GM21717 (cell line): ENCODE data around the gene LANCL2.
"Not testable (repeated sequence)": the region's sequence is repeated elsewhere in the genome, so short reads cannot be mapped to it uniquely, and the experiment has no call there.

Source experiments
- ATAC-seq: cut with Tn5 transposase; IDR thresholded peaks from one replicate; pipeline ENCODE4 v1.9.1; 2021; ENCODE audit warnings: mild to moderate bottlenecking, moderate library complexity; ENCODE audit not compliant: unreplicated experiment

The LANCL2 gene

GRCh38 chr7:55402506-55402905 lies 37.4 kb downstream of the LANCL2 start:
- not testable (repeated sequence) for ATAC-seq

GRCh38 chr7:55405856-55406541 lies 40.9 kb downstream of the LANCL2 start:
- no peak for ATAC-seq

DNA sequence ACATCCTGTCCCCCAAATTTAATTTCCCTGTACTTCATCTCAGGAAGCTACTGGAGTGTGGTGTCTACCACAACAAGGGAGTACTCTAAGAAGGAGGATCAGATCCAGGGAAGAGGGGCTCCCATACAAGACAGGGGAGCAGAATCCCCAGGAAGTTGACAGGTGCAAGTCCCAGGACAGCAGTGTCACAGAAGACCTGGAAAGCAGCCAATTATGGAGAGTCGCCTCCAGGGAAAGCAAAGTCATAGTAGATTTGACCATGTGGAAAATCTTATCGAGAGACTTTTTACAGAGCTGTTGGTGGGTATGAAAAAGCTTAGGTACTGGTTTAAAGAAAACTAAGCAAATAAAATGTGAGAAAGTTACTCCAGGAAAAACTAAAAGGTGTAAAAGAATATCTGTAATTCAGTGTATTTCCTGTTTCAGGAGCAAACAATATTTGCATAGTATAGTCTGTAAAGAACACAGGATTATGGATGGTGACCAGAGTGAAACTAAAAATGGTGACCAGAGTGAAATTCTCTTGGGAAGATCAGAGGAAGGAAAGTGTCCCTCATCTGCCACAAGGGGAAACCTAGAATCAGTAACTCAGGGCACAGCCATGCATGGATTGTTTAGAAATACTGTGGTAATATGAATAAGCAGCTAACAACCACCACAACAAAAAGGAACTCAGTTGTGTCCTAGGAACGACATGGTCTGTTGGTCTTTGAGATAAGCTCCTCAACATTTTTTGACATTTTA lies 44.5 kb downstream of the LANCL2 start:
- ATAC-seq, result no peak

GRCh38 chr7:55410667-55411239 lies 45.6 kb downstream of the LANCL2 start:
- ATAC-seq, result no peak

DNA sequence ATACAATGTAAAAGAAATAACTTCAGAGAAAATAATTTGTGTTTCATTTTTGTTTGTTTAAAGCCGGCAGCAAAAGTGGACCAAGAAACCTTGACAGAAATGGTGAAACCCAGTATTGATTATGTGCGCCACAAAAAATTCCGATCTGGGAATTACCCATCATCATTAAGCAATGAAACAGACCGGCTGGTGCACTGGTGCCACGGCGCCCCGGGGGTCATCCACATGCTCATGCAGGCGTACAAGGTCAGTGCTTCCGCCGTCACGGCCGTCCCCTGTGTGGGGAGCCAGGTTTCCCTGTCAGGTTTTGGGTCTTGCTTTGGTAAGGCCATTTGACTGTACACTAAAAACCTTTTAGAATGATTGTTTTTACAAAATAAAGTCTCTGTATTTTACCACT lies 46.7 kb downstream of the LANCL2 start:
- no peak for ATAC-seq

- no peak for ATAC-seq
Observed at GRCh38 chr7:55413442-55413841, 48.3 kb downstream of the LANCL2 start.

DNA sequence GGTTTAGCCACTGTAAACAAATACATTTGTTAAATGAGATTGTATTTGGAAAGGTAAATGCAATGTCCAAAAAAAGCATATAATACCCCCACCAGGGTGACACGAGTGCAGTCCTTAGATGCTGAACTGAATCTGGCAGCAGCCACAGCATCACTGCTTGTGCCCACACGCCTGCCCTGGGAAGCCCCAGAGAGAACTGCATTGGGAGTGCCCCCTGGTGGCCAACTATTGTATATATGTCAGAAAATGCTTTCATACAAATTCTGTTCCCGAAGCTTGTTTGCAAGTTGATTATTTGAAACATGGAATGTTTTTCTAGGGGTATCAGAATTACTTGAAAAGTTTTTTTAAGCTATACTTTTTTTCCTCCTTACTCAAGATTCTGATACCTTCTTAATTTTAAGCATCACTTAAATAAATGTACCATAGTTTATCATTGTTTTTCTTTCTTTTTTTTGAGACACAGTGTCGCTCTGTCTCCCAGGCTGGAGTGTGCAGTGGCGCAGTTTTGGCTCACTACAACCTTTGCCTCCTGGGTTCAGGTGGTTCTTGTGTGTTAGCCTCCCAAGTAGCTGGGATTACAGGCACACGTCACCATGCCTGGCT lies 50.1 kb downstream of the LANCL2 start:
- ATAC-seq, result peak; percentile 87

GRCh38 chr7:55417456-55417855 lies 52.3 kb downstream of the LANCL2 start:
- not testable (repeated sequence) for ATAC-seq

- no peak for ATAC-seq
Observed at GRCh38 chr7:55420530-55420929, 55.4 kb downstream of the LANCL2 start.

DNA sequence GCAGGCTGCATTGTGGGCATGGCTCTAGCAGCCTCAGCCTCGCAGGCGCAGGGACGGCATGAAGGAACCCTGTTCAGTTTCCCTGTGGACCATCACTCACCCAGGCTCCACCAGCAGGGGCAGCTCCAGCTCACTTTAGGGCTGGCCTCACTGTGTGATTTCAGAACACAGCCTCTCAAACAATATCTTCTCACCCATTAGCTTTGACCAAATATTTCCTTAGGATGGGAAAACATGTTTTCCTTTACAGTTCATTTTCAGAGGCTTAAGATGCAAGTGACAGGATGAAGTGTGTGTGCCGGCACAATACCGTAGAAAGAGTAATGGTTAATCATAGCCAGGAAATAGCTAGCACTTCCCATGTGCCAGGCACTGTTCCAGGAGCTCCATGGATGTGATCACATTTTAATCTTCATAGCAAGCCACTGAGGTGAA lies 58.2 kb downstream of the LANCL2 start:
- ATAC-seq, result no peak

DNA sequence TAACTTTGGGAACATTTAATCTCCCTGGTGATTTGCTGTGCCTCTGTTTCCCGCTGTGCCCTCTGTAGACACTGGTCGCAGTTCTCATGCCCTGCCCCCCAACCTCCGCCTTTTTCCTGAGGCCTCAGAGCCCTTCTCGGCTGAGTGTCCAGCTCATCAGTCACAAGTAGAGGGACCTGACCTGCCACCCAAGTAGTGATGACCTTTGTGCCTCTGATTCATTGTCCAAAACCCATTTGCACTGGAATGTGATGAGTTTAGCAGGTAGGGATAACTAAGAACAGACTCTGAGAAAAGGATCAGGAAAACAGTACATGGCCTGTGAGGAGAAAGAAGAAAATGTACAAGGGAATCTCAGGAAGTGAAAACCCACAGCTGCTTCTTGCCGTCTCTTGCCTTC lies 58.8 kb downstream of the LANCL2 start:
- no peak for ATAC-seq

- no peak for ATAC-seq
Observed at GRCh38 chr7:55425141-55425752, 60.1 kb downstream of the LANCL2 start.

DNA sequence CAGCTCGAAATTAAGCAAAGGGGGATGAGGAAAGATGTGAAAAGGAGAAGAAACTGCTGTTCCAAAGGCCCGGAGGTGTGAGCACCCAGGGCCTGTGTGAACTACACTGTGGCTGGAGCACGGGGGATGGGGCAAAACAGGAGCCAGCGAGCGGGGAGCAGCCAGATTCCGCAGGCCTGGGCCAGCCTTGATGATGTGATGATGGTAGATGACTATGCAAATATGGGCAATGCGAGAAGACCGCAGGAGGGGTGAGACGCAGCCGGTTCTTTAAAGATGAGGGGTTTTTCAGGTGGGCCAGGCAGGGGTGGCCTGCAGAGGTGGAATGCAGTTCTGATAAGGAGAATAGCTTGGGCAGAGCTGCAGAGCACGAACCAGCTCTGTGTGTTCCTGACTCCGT lies 61.5 kb downstream of the LANCL2 start:
- no peak for ATAC-seq

- no peak for ATAC-seq
Observed at GRCh38 chr7:55427342-55427741, 62.2 kb downstream of the LANCL2 start.

- ATAC-seq, result no peak
Observed at GRCh38 chr7:55427800-55428199, 62.7 kb downstream of the LANCL2 start.

- no peak for ATAC-seq
Observed at GRCh38 chr7:55429835-55430499, 64.8 kb downstream of the LANCL2 start.

DNA sequence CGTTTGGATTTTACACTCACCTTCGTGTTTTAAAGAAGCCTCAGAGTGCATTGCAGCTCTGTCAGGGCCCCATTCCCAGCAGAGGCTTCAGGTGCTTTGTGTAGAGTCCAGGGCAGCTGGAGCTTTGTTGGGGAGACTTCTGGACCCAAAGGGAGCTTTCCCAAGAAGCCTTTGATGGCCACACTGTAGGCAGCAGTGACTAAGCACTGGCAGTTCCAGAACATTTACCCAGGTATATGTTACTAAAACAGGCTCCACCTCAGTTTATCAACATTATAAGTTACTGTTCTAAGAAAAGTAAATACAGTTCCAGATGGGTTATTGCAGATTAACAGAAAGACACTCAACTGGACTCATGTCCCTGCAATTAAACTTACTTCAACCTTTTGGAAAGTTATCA lies 66.8 kb downstream of the LANCL2 start:
- no peak for ATAC-seq

GRCh38 chr7:55432506-55432905 lies 67.4 kb downstream of the LANCL2 start:
- no peak for ATAC-seq

DNA sequence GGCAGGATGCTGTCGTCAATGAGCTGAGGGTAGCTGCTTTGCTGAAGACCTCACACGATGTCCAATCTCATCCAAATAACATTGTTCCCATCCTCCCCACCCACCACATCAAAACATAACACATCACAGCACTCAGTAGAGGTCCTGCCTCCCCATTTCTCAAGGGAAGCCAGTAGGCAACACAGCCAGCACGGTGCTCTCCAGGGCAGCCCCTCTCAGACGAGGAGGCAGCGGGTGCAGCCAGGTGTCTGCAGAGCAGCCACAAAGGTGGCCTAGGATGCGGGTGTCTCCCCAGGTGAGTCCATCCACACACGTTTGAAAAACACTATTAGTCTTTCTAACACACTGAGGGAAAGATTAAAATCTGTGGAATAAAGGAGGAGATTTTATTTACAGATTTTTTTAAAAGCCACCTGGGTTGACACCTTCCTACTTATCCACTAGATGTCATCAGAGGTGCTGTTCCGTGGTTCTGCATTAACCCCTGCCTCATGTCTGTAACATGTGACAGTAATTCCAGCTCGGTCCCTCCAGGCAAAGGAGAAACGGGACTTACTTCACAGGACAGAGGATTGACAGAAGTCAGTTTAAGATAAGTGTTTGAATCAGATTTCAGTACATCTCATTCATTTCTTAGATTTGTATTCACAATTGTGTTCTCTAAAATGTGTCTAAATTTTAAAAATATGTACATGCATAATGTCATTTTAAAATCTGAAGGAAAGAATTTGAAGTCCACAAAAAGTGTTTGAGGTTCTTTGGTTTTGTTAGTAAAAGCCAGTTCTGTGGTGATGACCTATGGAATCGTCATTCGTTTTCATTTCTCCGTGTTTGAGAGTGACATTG lies 68.0 kb downstream of the LANCL2 start:
- ATAC-seq, result no peak

DNA sequence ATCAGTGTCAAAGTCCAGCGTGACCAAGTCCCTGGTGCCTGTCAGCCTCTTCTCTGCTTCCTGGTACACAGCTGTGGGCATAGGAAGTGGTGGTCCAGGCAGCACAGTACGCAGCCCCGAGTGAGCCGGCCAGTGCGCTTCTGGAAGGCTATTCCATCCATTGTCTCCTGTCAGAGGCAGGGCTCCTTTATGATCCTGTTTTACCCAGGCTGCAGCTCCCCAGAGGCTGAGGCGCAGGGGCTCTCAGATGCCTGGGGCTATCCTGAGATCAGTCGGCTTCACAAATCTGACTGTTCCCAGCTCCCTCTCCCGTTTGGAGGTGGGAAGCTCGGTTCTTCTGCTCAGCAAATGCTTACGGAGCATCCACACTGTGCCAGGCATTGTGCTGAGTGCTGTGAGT lies 70.3 kb downstream of the LANCL2 start:
- no peak for ATAC-seq
